Measurements from ENCODE around the gene C1QTNF7. TPM values are rescaled to one million over a fixed set of nuclear protein-coding genes. Genes with fewer than 3 reads are reported as not detected.

The C1QTNF7 gene
- polyA plus RNA-seq, 4 donors, result 0.54 to 1.8 (median 0.84) TPM; not detected in 1

DNA sequence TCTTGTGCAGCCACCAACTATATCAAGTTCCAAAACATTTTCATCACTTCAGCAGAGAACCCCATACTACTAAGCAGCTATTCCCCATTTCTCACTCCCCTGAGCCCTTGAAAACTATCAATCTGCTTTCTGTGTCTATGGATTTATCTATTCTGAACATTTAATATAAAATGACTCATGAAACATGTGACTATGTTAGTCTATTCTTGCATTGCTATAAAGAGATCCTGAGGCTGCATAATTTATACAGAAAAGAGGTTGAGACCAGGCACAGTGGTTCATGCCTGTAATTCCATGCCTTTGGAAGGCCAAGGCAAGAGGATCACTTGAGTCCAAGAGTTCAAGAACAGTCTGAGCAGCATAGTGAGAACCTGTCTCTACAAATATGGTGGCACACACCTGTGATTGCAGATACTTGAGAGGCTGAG lies 10.6 kb upstream of the C1QTNF7 start:
- FAIRE-seq (no peak), DNase-seq (no peak)
- H3K27me3 ChIP-seq (ENCODE audit: control insufficient read depth in 3 of 3, insufficient read depth in 3 of 3, low read length in 3 of 3), result no peaks in the 10 kb centered on the region
- no peak overlapping the region for H3K4me3 ChIP-seq (ENCODE audit: low read depth in 1 of 3, low read length in 3 of 3)
- no peak overlapping the region for H3K27ac ChIP-seq (ENCODE audit: low read depth in 1 of 3, low read length in 2 of 3)
- peaks cover 0 to 3% (median 0%) of the 10 kb centered on the region in 3 donors for H3K4me1 ChIP-seq (ENCODE audit: control insufficient read depth in 3 of 3, insufficient read depth in 2 of 3, low read depth in 1 of 3, low read length in 2 of 3)
- H3K36me3 ChIP-seq (ENCODE audit: control insufficient read depth in 3 of 3, insufficient read depth in 2 of 3, low read depth in 1 of 3, low read length in 3 of 3), result no peaks in the 10 kb centered on the region
- H3K9me3 ChIP-seq (ENCODE audit: control insufficient read depth in 2 of 2, insufficient read depth in 1 of 2, low read depth in 1 of 2, low read length in 1 of 2), result no peaks in the 10 kb centered on the region

DNA sequence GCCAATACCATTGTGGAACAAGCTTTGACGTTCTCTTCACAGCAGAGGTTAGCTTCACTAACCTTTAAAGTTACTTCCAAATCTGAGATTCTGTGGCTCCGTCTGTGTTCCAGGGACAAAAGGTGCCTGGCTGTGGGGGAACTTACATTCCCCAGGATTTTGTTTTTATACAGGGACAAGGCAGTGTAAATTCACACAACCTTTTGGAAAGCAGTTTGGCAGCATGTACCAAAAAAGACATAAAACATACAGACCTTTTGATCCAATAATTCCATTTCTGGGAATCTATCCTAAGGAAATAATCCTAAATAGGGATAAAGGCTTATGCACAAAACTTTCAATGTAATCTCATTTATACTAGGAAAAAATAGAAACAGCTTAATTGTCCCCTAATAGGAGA lies 8.9 kb upstream of the C1QTNF7 start:
- Histone ChIP-seq H3K9me3 (ENCODE audit: control insufficient read depth in 2 of 2, insufficient read depth in 1 of 2, low read depth in 1 of 2, low read length in 1 of 2) (no peaks in the 10 kb centered on the region), H3K36me3 (ENCODE audit: control insufficient read depth in 3 of 3, insufficient read depth in 2 of 3, low read depth in 1 of 3, low read length in 3 of 3) (no peaks in the 10 kb centered on the region), H3K4me1 (ENCODE audit: control insufficient read depth in 3 of 3, insufficient read depth in 2 of 3, low read depth in 1 of 3, low read length in 2 of 3) (no peaks in the 10 kb centered on the region), H3K27me3 (ENCODE audit: control insufficient read depth in 3 of 3, insufficient read depth in 3 of 3, low read length in 3 of 3) (no peaks in the 10 kb centered on the region), H3K27ac (ENCODE audit: low read depth in 1 of 3, low read length in 2 of 3) (no peak overlapping the region), H3K4me3 (ENCODE audit: low read depth in 1 of 3, low read length in 3 of 3) (no peak overlapping the region)
- DNase-seq (no peak), FAIRE-seq (no peak)
- WGBS, 3 donors, result 42 to 84% (median 62%) methylated on average over 2 of the region's 2 CpGs

DNA sequence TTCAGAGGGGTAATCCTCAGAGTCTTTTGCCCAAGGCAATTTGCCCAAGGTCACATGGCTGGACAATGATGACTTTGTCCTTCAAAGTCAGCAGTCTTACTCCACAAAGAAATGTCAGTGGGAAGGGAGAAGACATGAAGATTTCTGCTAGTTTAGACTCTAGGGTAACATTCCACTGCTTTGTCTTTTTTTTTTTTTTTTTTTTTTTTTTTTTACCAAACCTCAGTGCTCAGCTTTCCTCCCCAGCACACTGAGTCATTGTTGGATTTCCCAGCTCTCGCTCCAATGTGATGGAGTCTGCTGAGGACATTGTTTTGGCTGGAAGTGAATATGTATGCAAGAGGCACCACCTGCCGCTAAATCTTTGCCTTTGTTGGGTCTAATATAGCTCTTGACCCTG lies 7.2 kb upstream of the C1QTNF7 start:
- WGBS, 3 donors, result 29 to 84% (median 75%) methylated on average over 2 of the region's 2 CpGs
- no peaks in the 10 kb centered on the region for H3K4me1 ChIP-seq (ENCODE audit: control insufficient read depth in 3 of 3, insufficient read depth in 2 of 3, low read depth in 1 of 3, low read length in 2 of 3)
- no peak overlapping the region for H3K27ac ChIP-seq (ENCODE audit: low read depth in 1 of 3, low read length in 2 of 3)

DNA sequence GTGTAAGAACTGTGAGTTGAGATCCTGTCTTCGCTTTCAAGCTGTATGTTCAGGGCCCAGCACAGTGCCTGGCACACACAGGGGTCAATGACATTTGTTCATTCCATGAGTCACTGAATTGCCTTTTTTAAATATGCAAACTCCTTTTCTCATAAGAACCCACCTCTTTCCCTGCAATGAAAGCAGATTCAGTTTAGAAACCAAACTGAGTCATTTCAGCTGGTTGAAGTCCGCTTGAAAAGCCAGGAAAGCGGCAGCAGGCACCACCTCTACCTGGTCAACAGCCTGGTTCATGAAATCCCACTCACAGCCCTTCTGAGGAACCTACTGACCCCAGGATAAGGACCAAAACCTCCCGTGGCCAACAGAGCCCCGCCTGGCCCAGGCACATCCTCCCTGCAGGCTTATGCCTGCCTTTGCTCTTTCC lies 4.5 kb upstream of the C1QTNF7 start:
- H3K4me3 ChIP-seq (ENCODE audit: low read depth in 1 of 3, low read length in 3 of 3), result no peak overlapping the region
- no peak for FAIRE-seq
- 56 to 76% (median 65%) methylated on average over 5 of the region's 5 CpGs for WGBS, 3 donors
- H3K27ac ChIP-seq (ENCODE audit: low read depth in 1 of 3, low read length in 2 of 3), result no peak overlapping the region
- no peaks in the 10 kb centered on the region for H3K4me1 ChIP-seq (ENCODE audit: control insufficient read depth in 3 of 3, insufficient read depth in 2 of 3, low read depth in 1 of 3, low read length in 2 of 3)
- no peak for DNase-seq
- H3K36me3 ChIP-seq (ENCODE audit: control insufficient read depth in 3 of 3, insufficient read depth in 2 of 3, low read depth in 1 of 3, low read length in 3 of 3), result no peaks in the 10 kb centered on the region
- H3K9me3 ChIP-seq (ENCODE audit: control insufficient read depth in 2 of 2, insufficient read depth in 1 of 2, low read depth in 1 of 2, low read length in 1 of 2), result no peaks in the 10 kb centered on the region
- H3K27me3 ChIP-seq (ENCODE audit: control insufficient read depth in 3 of 3, insufficient read depth in 3 of 3, low read length in 3 of 3), result no peaks in the 10 kb centered on the region

More for the DNA sequence above, 7.2 kb upstream of the C1QTNF7 start:
- DNase-seq (no peak), FAIRE-seq (no peak)
- no peaks in the 10 kb centered on the region for H3K27me3 ChIP-seq (ENCODE audit: control insufficient read depth in 3 of 3, insufficient read depth in 3 of 3, low read length in 3 of 3)
- no peaks in the 10 kb centered on the region for H3K9me3 ChIP-seq (ENCODE audit: control insufficient read depth in 2 of 2, insufficient read depth in 1 of 2, low read depth in 1 of 2, low read length in 1 of 2)
- H3K4me3 ChIP-seq (ENCODE audit: low read depth in 1 of 3, low read length in 3 of 3), result no peak overlapping the region
- H3K36me3 ChIP-seq (ENCODE audit: control insufficient read depth in 3 of 3, insufficient read depth in 2 of 3, low read depth in 1 of 3, low read length in 3 of 3), result no peaks in the 10 kb centered on the region

DNA sequence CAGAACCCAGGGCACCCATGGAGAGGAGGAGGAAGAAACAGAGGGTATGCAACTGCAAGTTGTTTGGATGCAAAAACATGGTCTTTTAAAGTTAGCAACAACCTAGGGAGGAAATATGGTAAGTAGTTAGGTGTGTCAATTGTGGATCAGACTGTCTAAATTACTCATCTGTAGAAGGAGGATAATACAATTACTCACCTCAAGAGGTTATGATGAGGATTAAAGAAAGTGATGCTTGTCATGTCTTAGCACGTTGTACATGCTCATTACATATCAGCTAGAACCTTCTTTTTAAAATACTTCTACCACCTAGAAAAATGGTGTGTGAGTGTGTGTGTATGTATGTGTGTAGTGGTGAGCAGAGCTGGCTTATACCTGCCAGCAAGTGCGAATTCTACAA lies 2.3 kb upstream of the C1QTNF7 start:
- Histone ChIP-seq H3K4me1 (ENCODE audit: control insufficient read depth in 3 of 3, insufficient read depth in 2 of 3, low read depth in 1 of 3, low read length in 2 of 3) (no peaks in the 10 kb centered on the region), H3K4me3 (ENCODE audit: low read depth in 1 of 3, low read length in 3 of 3) (no peak overlapping the region), H3K27me3 (ENCODE audit: control insufficient read depth in 3 of 3, insufficient read depth in 3 of 3, low read length in 3 of 3) (peaks cover 0 to 2% (median 0%) of the 10 kb centered on the region in 3 donors), H3K36me3 (ENCODE audit: control insufficient read depth in 3 of 3, insufficient read depth in 2 of 3, low read depth in 1 of 3, low read length in 3 of 3) (no peaks in the 10 kb centered on the region), H3K27ac (ENCODE audit: low read depth in 1 of 3, low read length in 2 of 3) (no peak overlapping the region), H3K9me3 (ENCODE audit: control insufficient read depth in 2 of 2, insufficient read depth in 1 of 2, low read depth in 1 of 2, low read length in 1 of 2) (no peaks in the 10 kb centered on the region)
- WGBS, 3 donors, result 83 to 90% (median 85%) methylated on average over 2 of the region's 2 CpGs
- no peak for DNase-seq
- FAIRE-seq, result no peak

DNA sequence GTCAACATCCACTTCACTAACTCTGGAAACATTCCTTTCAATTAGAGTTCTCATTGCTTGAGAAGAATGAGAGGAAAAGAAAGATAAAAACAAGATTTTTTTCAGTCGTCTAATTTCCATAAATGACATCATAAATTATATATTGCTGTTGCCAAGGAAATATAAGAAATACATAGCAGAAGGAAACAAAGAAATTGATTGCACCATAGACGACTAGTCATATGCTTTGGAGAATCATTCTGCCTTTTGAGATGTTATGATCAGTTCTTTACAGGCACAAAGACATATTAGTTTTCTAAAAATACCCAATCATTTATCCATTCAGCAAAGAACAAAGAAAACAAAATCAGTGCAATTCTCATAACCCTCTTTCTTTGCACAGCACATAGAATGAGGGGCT lies 672 bp upstream of the C1QTNF7 start:
- no peaks in the 10 kb centered on the region for H3K9me3 ChIP-seq (ENCODE audit: control insufficient read depth in 2 of 2, insufficient read depth in 1 of 2, low read depth in 1 of 2, low read length in 1 of 2)
- no peak overlapping the region for H3K4me3 ChIP-seq (ENCODE audit: low read depth in 1 of 3, low read length in 3 of 3)
- peaks cover 0 to 2% (median 0%) of the 10 kb centered on the region in 3 donors for H3K27me3 ChIP-seq (ENCODE audit: control insufficient read depth in 3 of 3, insufficient read depth in 3 of 3, low read length in 3 of 3)
- FAIRE-seq (no peak), DNase-seq (no peak)
- WGBS, 3 donors, result 48 to 59% (median 55%) methylated on average over 2 of the region's 2 CpGs
- no peaks in the 10 kb centered on the region for H3K36me3 ChIP-seq (ENCODE audit: control insufficient read depth in 3 of 3, insufficient read depth in 2 of 3, low read depth in 1 of 3, low read length in 3 of 3)
- no peaks in the 10 kb centered on the region for H3K4me1 ChIP-seq (ENCODE audit: control insufficient read depth in 3 of 3, insufficient read depth in 2 of 3, low read depth in 1 of 3, low read length in 2 of 3)
- peak overlapping the region in 1 of 3 donors; percentile 19 for H3K27ac ChIP-seq (ENCODE audit: low read depth in 1 of 3, low read length in 2 of 3)

DNA sequence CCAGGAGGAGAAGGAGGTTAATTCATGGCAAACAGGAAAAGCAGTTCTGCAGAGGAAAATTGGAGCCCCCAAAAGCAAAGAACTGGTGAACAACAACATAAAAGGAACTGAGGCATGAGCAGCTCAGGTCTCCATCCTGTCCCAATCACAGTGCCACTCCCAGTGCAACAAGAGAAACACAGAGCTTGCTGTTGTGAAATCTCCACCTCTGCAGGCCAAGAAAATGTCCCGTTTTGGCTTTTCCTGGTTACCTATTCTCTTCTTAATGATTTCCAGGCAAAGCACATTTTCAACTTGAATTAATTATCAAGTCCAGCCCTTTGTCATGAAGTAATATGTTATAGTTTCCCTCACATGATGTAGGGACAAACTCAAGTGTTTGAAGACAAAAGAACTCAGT lies 778 bp downstream of the C1QTNF7 start:
- Histone ChIP-seq H3K4me1 (ENCODE audit: control insufficient read depth in 3 of 3, insufficient read depth in 2 of 3, low read depth in 1 of 3, low read length in 2 of 3) (no peaks in the 10 kb centered on the region), H3K27me3 (ENCODE audit: control insufficient read depth in 3 of 3, insufficient read depth in 3 of 3, low read length in 3 of 3) (peaks cover 0 to 2% (median 0%) of the 10 kb centered on the region in 3 donors), H3K4me3 (ENCODE audit: low read depth in 1 of 3, low read length in 3 of 3) (no peak overlapping the region), H3K36me3 (ENCODE audit: control insufficient read depth in 3 of 3, insufficient read depth in 2 of 3, low read depth in 1 of 3, low read length in 3 of 3) (no peaks in the 10 kb centered on the region), H3K27ac (ENCODE audit: low read depth in 1 of 3, low read length in 2 of 3) (no peak overlapping the region), H3K9me3 (ENCODE audit: control insufficient read depth in 2 of 2, insufficient read depth in 1 of 2, low read depth in 1 of 2, low read length in 1 of 2) (no peaks in the 10 kb centered on the region)
- DNase-seq (no peak), FAIRE-seq (no peak)
- WGBS, 3 donors, result 53 to 68% (median 64%) methylated on average over 1 of the region's 1 CpG

DNA sequence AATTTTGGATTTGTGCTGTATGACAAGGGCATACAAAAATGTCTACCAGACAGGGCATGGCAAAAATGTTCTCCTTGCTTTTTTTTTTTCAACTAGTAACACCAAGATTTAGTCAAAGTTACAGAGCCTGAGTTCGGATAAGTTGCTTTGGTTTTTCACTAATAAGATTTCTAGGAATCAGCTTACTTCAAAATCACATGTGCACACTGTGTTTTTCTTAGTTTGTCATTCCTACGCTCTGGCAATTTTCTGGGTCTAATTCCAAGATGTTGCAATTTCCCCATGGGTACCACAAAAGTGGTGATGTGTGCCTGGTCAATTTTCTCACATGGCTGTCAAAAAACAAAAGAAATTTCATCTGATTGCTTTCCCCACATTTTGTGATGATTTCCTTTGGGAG lies 6.3 kb downstream of the C1QTNF7 start:
- no peaks in the 10 kb centered on the region for H3K9me3 ChIP-seq (ENCODE audit: control insufficient read depth in 2 of 2, insufficient read depth in 1 of 2, low read depth in 1 of 2, low read length in 1 of 2)
- H3K4me3 ChIP-seq (ENCODE audit: low read depth in 1 of 3, low read length in 3 of 3), result no peak overlapping the region
- H3K4me1 ChIP-seq (ENCODE audit: control insufficient read depth in 3 of 3, insufficient read depth in 2 of 3, low read depth in 1 of 3, low read length in 2 of 3), result no peaks in the 10 kb centered on the region
- no peaks in the 10 kb centered on the region for H3K27me3 ChIP-seq (ENCODE audit: control insufficient read depth in 3 of 3, insufficient read depth in 3 of 3, low read length in 3 of 3)
- no peak overlapping the region for H3K27ac ChIP-seq (ENCODE audit: low read depth in 1 of 3, low read length in 2 of 3)
- no peaks in the 10 kb centered on the region for H3K36me3 ChIP-seq (ENCODE audit: control insufficient read depth in 3 of 3, insufficient read depth in 2 of 3, low read depth in 1 of 3, low read length in 3 of 3)
- FAIRE-seq (no peak), DNase-seq (no peak)
- WGBS, 3 donors, result 79 to 85% (median 81%) methylated on average over 2 of the region's 2 CpGs

DNA sequence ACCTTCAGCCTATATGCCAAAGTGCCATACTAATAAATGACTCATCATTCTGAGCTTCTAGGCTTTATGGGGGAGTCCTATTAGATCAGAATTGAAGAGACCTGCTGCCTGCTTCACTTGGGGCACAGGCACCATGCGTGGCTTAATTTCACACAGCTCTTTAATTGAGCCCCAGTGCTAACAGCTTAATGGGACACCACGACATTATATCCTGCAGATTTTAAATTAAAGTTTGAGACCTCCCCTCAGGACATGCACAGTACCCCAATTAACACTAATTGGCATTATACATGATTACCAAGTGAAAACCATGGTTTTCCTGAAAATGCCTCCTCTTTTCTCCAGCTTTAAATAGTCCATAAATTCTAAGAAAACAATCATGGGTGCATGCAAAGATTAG lies 6.8 kb downstream of the C1QTNF7 start:
- H3K4me3 ChIP-seq (ENCODE audit: low read depth in 1 of 3, low read length in 3 of 3), result no peak overlapping the region
- no peak for FAIRE-seq
- H3K27ac ChIP-seq (ENCODE audit: low read depth in 1 of 3, low read length in 2 of 3), result no peak overlapping the region
- no peaks in the 10 kb centered on the region for H3K27me3 ChIP-seq (ENCODE audit: control insufficient read depth in 3 of 3, insufficient read depth in 3 of 3, low read length in 3 of 3)
- 67 to 86% (median 72%) methylated on average over 2 of the region's 2 CpGs for WGBS, 3 donors
- no peaks in the 10 kb centered on the region for H3K9me3 ChIP-seq (ENCODE audit: control insufficient read depth in 2 of 2, insufficient read depth in 1 of 2, low read depth in 1 of 2, low read length in 1 of 2)
- H3K4me1 ChIP-seq (ENCODE audit: control insufficient read depth in 3 of 3, insufficient read depth in 2 of 3, low read depth in 1 of 3, low read length in 2 of 3), result no peaks in the 10 kb centered on the region
- DNase-seq, result no peak
- H3K36me3 ChIP-seq (ENCODE audit: control insufficient read depth in 3 of 3, insufficient read depth in 2 of 3, low read depth in 1 of 3, low read length in 3 of 3), result no peaks in the 10 kb centered on the region

Measured in small intestine (tissue), 7 donors.